Activated naive CD4-positive, alpha-beta T cell treated with anti-CD3 and anti-CD28 coated beads for 36 hours (primary cell): ENCODE data around the gene KIAA0753. TPM values are rescaled to one million over a fixed set of nuclear protein-coding genes. Genes with fewer than 3 reads are reported as not detected.
"Not testable (repeated sequence)": the region's sequence is repeated elsewhere in the genome, so short reads cannot be mapped to it uniquely, and the experiment has no call there.

Experiments
- CTCF ChIA-PET: fragments of 350-600 bp; sonication (Branson Sonifier 250); formaldehyde crosslinking; loops from one replicate; lab custom pipeline; 2021; ENCODE audit warnings: antibody characterized with exemption; lab: Charles Lee
- DNase-seq: peaks from one replicate; pipeline ENCODE4 v3.0.0-alpha.2; 2020
- H3K27ac Mint-ChIP-seq: one replicate; pipeline ENCODE4 v1.8.0; 2021; ENCODE audit warnings: mild to moderate bottlenecking, mixed read lengths
- H3K27me3 Mint-ChIP-seq: one replicate; pipeline ENCODE4 v1.8.0; 2021; ENCODE audit warnings: low read depth, mixed read lengths
- H3K36me3 Mint-ChIP-seq: one replicate; pipeline ENCODE4 v1.8.0; 2021; ENCODE audit warnings: low read depth, mixed read lengths
- H3K4me1 Mint-ChIP-seq: one replicate; pipeline ENCODE4 v1.8.0; 2021; ENCODE audit warnings: low read depth, mixed read lengths
- H3K4me3 Mint-ChIP-seq: one replicate; pipeline ENCODE4 v1.8.0; 2021; ENCODE audit warnings: mild to moderate bottlenecking, moderate library complexity, mixed read lengths
- H3K9me3 Mint-ChIP-seq: one replicate; pipeline ENCODE4 v1.8.0; 2021; ENCODE audit warnings: mixed read lengths
- intact Hi-C: fragments of 100-400 bp; cut with micrococcal nuclease; formaldehyde crosslinking; loops from one replicate; pipeline ENCODE4 v1.15.1; 2023
- total RNA-seq, 2 experiments: library from RNA; stranded (reverse); gene quantifications; one replicate each; pipeline ENCODE4 v1.2.3, GENCODE V29; 2021

Gene KIAA0753
- total RNA-seq, 2 experiments from 2014 or later = 7.7 to 8.1 TPM

- H3K27ac Mint-ChIP-seq, intact Hi-C loops, H3K27me3 Mint-ChIP-seq, CTCF ChIA-PET, H3K4me3 Mint-ChIP-seq, H3K9me3 Mint-ChIP-seq, DNase-seq: not testable (repeated sequence)
- Mint-ChIP-seq H3K4me1 (peaks cover 18% of the 10 kb centered on the region), H3K36me3 (peaks cover 12% of the 10 kb centered on the region)
These were observed 67.0 kb downstream of the KIAA0753 start for GRCh38 chr17:6573495-6573894.

- no peaks in the 10 kb centered on the region for H3K9me3 Mint-ChIP-seq
- peaks cover 12% of the 10 kb centered on the region for H3K36me3 Mint-ChIP-seq
- H3K4me1 Mint-ChIP-seq = peaks cover 18% of the 10 kb centered on the region
- DNase-seq = no peak
- H3K27ac Mint-ChIP-seq = no peak overlapping the region
- CTCF ChIA-PET = no interaction called here
- intact Hi-C loops = no loop called here
- no peaks in the 10 kb centered on the region for H3K27me3 Mint-ChIP-seq
- H3K4me3 Mint-ChIP-seq = no peak overlapping the region
These were observed 67.5 kb downstream of the KIAA0753 start for GRCh38 chr17:6572972-6573370.

- no peak for DNase-seq
- Mint-ChIP-seq H3K27ac (no peak overlapping the region), H3K27me3 (no peaks in the 10 kb centered on the region), H3K4me1 (peaks cover 16% of the 10 kb centered on the region), H3K4me3 (no peak overlapping the region), H3K36me3 (peaks cover 3% of the 10 kb centered on the region), H3K9me3 (no peaks in the 10 kb centered on the region)
- intact Hi-C loops = no loop called here
- CTCF ChIA-PET = no interaction called here
These were observed 69.1 kb downstream of the KIAA0753 start for GRCh38 chr17:6571452-6571781.

- intact Hi-C loops = no loop called here
- no peak for DNase-seq
- peaks cover 3% of the 10 kb centered on the region for H3K36me3 Mint-ChIP-seq
- H3K4me3 Mint-ChIP-seq = no peak overlapping the region
- no peaks in the 10 kb centered on the region for H3K9me3 Mint-ChIP-seq
- peaks cover 13% of the 10 kb centered on the region for H3K4me1 Mint-ChIP-seq
- H3K27me3 Mint-ChIP-seq = no peaks in the 10 kb centered on the region
- CTCF ChIA-PET = no interaction called here
- no peak overlapping the region for H3K27ac Mint-ChIP-seq
These were observed 69.6 kb downstream of the KIAA0753 start for GRCh38 chr17:6570731-6571451.

- no peak for DNase-seq
- Mint-ChIP-seq H3K9me3 (no peaks in the 10 kb centered on the region), H3K27ac (no peak overlapping the region), H3K4me1 (peaks cover 2% of the 10 kb centered on the region), H3K4me3 (no peak overlapping the region), H3K36me3 (no peaks in the 10 kb centered on the region), H3K27me3 (peaks cover 4% of the 10 kb centered on the region)
- intact Hi-C loops = no loop called here
- CTCF ChIA-PET = no interaction called here
These were observed 70.9 kb downstream of the KIAA0753 start for GRCh38 chr17:6569370-6570285.

- Mint-ChIP-seq H3K9me3 (no peaks in the 10 kb centered on the region), H3K27me3 (peaks cover 8% of the 10 kb centered on the region), H3K4me3 (no peak overlapping the region), H3K36me3 (no peaks in the 10 kb centered on the region), H3K27ac (no peak overlapping the region), H3K4me1 (no peaks in the 10 kb centered on the region)
- CTCF ChIA-PET = no interaction called here
- intact Hi-C loops = no loop called here
- no peak for DNase-seq
These were observed 72.2 kb downstream of the KIAA0753 start for GRCh38 chr17:6568184-6568758.

GRCh38 chr17:6567528-6568183 is 72.9 kb downstream of the KIAA0753 start:
- Mint-ChIP-seq H3K4me3 (no peak overlapping the region), H3K4me1 (no peaks in the 10 kb centered on the region), H3K9me3 (no peaks in the 10 kb centered on the region), H3K27ac (no peak overlapping the region), H3K27me3 (peaks cover 12% of the 10 kb centered on the region), H3K36me3 (no peaks in the 10 kb centered on the region)
- intact Hi-C loops = no loop called here
- CTCF ChIA-PET = no interaction called here
- DNase-seq = no peak

GRCh38 chr17:6561446-6561845 is 79.1 kb downstream of the KIAA0753 start:
- DNase-seq = no peak
- no peaks in the 10 kb centered on the region for H3K9me3 Mint-ChIP-seq
- CTCF ChIA-PET = no interaction called here
- H3K36me3 Mint-ChIP-seq = no peaks in the 10 kb centered on the region
- no peak overlapping the region for H3K27ac Mint-ChIP-seq
- H3K27me3 Mint-ChIP-seq = peaks cover 32% of the 10 kb centered on the region
- H3K4me3 Mint-ChIP-seq = no peak overlapping the region
- intact Hi-C loops = no loop called here
- H3K4me1 Mint-ChIP-seq = peaks cover 2% of the 10 kb centered on the region

- intact Hi-C loops = no loop called here
- H3K27me3 Mint-ChIP-seq = peaks cover 34% of the 10 kb centered on the region
These were observed 80.0 kb downstream of the KIAA0753 start for GRCh38 chr17:6560496-6560895.

GRCh38 chr17:6559753-6560215 is 80.7 kb downstream of the KIAA0753 start:
- peaks cover 37% of the 10 kb centered on the region for H3K27me3 Mint-ChIP-seq

More at GRCh38 chr17:6560496-6560895, 80.0 kb downstream of the KIAA0753 start:
- Mint-ChIP-seq H3K36me3 (no peaks in the 10 kb centered on the region), H3K27ac (no peak overlapping the region), H3K4me1 (peaks cover 2% of the 10 kb centered on the region), H3K9me3 (no peaks in the 10 kb centered on the region), H3K4me3 (no peak overlapping the region)
- CTCF ChIA-PET = interaction anchor here (0.5 kb wide), 1 partner anchor 496 kb away, joined by 6 read pairs; no protein-coding TSS in a partner anchor
- no peak for DNase-seq

GRCh38 chr17:6558932-6559752 is 81.4 kb downstream of the KIAA0753 start:
- CTCF ChIA-PET = no interaction called here
- intact Hi-C loops = no loop called here
- DNase-seq = no peak

More at GRCh38 chr17:6559753-6560215, 80.7 kb downstream of the KIAA0753 start:
- Mint-ChIP-seq H3K27ac (no peak overlapping the region), H3K9me3 (no peaks in the 10 kb centered on the region), H3K4me1 (peaks cover 7% of the 10 kb centered on the region), H3K4me3 (no peak overlapping the region), H3K36me3 (no peaks in the 10 kb centered on the region)
- intact Hi-C loops = no loop called here
- no peak for DNase-seq
- CTCF ChIA-PET = interaction anchor here (0.5 kb wide), 1 partner anchor 497 kb away, joined by 6 read pairs; no protein-coding TSS in a partner anchor

More at GRCh38 chr17:6558932-6559752, 81.4 kb downstream of the KIAA0753 start:
- Mint-ChIP-seq H3K27me3 (peaks cover 41% of the 10 kb centered on the region), H3K9me3 (no peaks in the 10 kb centered on the region), H3K4me3 (no peak overlapping the region), H3K36me3 (no peaks in the 10 kb centered on the region), H3K27ac (no peak overlapping the region), H3K4me1 (peaks cover 10% of the 10 kb centered on the region)
